ENCODE results near the gene MYL1.

- no peak for TF ChIP-seq POLR2A (IDR thresholded peaks at IDR 0.05)
- no peak for TF ChIP-seq CTCF (IDR thresholded peaks at IDR 0.05)
Observed at GRCh38 chr2:210337159-210337558, 22.2 kb upstream of the MYL1 start.

Data from tibial nerve (tissue), 3 donors.